Stimulated activated CD4-positive, alpha-beta T cell treated with anti-CD3 and anti-CD28 coated beads, Interleukin-2, amount 100 ng/mL, for 48 hours (primary cell): ENCODE data around the gene PIAS3.
"Not testable (repeated sequence)": the region's sequence is repeated elsewhere in the genome, so short reads cannot be mapped to it uniquely, and the experiment has no call there.

Experiments used
- DNase-seq, 2 donors: peaks; one replicate each; pipeline ENCODE4 v3.0.0-alpha.2; 2020

PIAS3 gene

DNA sequence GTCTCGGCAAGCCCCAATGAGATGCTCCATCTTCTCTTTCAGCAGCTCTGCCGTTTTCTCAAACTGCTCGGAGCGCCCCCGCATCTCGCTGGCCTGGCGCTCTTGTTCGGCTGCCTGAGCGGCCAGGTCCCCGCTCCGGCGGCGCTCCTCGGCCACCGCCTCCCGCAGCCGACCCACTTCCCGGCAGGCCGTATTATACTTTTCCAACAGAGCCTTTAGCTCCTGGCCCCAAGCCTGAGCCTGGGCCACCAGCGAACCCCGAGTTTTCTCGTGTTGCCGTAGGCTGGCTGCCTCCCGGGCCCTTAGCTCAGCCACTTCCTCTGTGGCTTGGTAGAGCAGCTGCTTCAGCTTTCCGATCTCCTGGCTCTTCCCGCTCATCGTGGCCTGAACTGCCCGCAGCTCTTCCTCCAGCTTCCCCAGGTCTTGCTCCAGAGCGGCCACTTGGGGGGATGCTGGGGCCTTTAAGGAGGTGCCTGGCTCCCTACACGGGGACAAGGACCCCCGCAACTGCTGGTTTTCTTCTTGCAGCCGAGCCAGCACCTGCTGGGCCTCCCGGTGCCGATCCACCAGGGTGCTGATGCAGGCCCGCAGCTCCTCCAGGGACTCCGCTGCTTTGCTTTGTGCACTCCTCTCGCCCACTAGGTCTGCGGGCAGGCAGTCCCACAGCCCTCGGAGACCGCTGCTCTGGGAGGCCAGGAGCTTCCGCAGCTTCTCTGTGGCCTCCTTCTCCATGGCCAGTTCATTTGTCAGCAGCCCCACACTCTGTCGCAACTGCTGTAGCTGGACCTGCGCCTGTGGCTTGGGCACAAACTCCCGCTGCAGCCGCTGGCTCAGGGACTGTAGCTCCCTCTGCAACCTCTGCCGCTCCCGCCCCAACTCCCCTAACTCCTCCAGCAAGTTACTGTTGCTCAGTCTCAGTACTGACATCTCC lies 13.4 kb upstream of the PIAS3 start:
- DNase-seq: peak; percentile 28 to 30

DNA sequence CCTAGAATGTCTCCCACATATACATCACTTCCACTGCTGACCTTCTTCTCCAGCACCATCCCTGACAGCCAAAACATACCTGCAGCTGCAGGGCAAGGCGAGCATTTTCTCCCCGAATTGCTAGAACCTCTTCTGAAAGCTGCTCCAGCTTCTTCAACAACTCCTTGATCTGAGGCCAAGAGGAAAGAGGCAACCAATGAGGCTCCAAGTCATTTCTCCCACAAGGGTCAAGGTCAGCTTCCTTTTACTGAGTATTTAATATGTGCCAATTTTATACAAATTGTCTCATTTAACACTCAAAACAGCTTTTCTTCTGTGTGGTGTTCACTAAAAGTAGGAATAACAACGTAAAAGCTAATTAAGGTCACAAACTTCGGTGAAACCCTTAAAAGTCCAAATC lies 9.4 kb upstream of the PIAS3 start:
- DNase-seq: no peak

DNA sequence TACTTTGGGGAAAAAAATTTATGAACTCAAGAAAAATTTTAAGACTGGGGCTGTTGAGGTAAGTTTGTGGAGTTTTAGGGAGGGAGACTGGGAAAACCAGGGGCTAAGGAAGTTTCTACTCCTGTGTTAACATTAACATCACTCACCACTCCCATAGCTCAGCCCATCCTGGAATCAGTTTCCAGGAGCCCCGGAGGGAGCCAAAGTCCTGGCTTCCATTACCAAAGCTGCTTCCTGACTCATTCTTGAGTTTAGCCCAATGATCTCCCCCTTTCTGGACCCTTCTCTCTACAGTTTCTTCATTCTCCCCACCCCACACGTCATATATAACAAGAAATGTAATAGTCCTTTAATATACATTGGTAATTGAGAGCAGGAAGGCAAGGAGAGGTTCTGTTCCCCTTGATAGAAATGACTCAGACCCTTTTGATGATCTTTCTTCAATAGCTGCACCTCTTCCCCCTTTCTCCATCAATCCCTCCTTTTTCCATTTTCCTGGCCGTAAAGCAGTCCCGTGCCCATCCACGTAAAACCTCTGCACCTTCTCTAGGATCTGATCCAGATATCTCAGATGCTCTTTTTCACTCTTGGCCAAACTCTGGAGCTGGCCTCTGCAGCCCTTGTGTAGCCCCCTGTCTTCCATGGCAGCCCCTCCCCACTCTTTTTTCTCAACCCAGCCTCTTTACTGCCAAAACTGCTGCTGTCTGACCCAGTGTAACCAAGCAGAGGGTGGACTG lies 4.6 kb upstream of the PIAS3 start:
- DNase-seq: no peak

DNA sequence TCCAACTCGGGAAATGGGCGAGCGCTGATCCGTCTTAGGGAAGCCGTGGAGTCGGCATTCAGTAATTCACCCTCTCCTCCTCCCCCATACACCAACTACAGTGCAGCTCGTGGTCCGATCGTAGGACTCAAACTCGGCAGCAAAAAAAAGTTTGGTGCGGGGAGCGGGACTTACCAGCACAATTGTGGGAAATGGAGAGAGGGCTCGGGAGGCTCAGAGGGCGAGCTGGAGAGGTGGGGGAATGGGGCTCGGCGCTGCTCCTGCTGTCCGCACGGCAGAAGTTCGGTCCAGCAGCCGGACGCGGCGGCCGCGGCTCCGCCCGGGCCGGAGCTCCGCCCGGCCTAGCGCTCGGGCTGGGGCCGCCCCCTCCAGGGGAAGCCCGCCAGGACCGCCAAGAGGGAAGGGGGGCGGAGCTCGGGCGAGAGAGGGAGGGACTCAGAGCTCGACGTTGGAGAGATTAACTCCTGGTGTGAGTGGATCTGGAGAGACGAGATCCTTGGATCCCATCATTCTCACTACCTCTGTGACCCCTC lies 676 bp upstream of the PIAS3 start:
- peak; percentile 64 to 71 for DNase-seq

DNA sequence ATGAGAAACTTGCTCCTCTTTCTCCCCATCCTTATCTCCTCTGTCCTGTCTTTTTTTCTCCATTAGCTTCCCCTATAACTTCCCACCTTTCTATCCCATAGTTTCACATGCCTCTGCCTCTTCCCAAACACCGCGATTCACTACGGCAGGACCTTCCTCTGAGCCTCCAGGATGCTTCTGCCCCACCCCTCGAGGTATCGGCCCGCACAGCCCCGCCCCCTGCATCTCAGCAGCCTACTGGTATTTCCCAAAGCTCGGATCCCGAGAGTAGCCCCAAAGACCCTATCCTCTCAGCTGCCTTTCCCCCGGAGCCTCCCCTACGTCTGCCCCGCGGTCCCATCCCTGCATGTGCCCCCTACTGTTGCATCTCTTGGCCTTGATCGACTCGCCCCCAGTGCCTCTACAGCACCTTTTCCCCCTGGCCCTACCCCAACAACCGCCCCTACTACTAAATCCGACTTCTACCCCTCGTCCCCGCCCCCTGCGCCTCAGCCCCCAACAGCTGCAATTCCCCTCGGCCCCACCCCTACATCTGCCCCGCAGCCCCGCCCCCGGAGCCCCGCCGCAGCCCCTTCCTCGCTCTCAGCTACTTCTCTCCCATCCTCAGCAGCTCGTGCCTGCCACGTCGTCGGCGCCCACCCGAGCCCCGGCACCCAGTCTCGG lies 512 bp downstream of the PIAS3 start:
- peak; percentile 36 to 43 for DNase-seq

DNA sequence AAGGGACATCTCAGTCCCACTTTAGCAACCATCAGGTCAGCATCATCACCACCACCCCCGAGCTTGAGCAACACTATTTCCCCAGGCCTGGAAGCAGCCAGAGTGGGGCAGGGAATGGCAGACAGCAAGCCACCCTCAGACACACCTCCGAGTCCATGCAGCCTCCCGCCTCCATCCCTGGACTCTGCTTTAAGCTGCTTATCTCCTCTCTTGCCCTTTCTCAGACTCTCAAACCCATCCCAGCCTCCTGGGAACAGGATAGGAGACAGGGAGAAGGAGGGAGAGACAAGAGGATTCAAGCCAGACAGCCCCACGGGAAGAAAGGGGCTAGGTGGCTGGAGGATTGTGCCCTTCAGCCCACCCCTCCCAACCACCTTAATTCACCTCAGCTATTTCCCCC lies 1.7 kb downstream of the PIAS3 start:
- DNase-seq: no peak

DNA sequence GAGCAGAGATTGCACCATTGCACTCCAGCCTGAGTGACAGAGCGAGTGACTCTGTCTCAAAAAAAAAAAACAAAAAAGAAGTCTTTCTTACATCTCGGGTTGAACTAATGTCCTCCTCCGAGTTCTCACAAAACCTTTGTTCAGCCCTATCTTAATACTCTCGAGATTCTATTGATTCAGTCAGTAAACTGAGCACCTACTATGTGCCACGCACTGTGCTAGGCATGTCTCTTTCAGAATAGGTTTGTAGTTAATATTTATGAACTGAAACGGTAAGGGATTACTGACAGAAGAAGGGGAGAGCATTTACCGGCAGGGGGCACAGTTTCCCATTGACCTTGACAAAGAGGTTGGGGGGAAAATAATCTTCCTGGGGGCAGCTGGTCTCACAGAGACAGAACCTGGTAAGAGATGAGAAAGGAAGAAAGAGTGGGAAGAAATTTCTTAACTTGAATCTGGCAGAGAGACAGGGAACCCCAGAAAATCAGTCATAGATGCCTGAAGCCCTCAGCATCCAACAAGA lies 3.4 kb downstream of the PIAS3 start:
- no peak for DNase-seq

DNA sequence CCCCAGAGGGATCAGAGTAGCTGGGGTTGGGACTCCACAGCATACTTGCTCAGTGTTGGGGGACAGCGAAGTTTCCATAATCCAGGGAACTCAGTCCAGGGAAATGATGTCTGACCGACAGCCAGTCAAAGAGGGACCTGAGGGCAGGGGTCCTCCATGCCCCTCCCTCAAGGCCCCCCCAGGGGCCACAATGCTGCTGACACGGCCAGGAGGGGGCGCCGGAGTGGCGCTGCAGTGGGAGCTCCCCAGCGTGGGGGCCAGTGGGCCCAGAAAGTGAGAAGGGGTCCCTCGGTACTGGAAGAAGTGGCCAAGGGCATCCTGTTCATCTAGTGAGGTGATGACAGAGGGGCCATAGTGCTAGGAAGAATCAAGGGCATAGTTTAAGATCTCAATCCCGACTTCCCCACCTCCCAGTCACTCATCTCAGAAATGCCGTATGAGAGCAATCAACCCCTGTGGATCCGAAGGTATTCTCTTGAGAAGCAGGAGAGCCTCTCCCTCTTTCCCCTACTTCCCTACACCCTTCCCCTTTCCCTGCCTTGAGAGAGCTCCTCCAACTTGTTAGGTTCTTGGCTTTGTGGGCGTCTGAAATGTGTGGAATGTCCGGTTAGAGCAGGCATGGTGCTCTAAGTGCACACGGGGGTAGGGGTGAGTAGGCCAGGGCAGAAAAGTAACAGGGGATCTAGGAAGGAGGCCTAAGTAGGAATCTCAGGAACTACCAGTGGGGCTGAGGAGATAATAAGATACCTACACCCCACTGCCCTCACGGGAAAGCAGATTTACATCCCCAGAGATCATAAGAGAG lies 9.3 kb downstream of the PIAS3 start:
- DNase-seq: no peak

DNA sequence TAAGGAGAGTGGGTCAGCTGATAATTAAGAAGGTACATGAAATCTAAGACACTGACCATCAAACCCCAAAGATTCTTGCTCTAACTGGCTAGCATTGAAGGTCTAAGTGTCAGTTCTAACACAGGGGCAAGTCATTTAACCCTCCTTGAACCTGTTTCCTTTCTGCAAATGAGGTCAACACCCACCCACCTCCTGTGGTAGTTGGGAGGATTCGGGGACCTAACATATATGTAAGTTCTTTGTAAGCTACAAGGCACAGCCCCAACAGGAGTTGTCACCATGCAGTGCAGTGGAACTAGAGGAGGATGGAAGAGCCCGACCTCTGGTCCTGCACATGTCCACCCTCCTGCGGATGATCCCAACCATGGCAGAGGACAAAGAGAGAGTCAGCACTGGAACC lies 11.1 kb downstream of the PIAS3 start:
- no peak for DNase-seq

DNA sequence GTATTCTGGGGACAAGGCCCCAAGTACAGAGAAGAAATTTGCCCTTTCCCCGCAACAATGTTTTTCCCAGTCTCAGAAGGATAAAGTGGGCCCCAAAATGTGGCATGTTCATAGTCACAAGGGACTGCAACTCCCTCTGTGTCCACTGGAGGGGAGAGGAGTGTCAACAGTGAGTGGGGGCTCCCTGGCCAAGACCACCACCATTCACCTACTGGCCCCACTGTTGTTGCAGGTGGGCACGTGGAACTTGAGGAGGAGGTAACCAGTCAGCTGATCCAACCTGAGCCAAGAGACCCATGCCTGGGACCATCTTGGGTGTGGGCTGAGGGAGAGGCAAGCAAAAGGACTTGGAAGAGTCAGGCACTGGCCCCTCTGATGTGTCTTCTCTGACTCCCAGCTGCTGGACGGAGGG lies 12.7 kb downstream of the PIAS3 start:
- no peak for DNase-seq

DNA sequence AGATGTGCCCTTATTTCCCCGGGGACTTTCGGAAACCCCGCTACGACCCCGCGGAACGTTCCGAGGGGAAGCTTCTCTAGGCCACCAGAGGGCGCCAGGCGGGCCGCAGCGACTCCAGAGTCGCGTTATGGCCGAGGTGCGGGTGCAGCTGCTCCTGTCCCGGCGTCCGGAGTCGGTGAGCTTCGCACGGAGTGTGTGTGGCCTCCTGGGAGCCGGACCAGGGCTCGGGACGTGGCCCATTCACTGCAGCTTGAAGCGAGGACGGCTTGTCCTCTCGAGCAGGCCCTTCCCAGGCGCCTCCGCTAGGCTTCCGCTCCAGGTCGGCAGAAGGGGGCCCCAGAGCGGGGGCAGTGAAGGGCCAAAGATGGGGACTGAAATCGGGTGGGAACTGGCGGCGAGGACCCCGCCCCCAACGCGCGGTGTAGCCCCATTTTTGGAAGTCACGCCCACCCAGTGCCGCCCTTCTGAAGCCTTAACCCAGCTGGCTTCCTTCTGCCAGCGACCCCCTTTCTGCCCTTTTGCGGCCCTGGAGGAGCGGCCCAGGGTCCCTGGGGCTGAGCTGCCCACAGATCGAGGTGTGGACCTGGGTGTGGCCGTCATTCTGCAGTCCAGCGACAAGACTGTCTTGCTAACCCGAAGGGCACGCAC lies 13.2 kb downstream of the PIAS3 start, which contains the start of gene NUDT17:
TSS of gene NUDT17 (plus strand) at position 117 of the 648 bp plus-strand sequence. CDS start at position 128, 11 bp downstream.
- DNase-seq: peak; percentile 78 to 79

DNA sequence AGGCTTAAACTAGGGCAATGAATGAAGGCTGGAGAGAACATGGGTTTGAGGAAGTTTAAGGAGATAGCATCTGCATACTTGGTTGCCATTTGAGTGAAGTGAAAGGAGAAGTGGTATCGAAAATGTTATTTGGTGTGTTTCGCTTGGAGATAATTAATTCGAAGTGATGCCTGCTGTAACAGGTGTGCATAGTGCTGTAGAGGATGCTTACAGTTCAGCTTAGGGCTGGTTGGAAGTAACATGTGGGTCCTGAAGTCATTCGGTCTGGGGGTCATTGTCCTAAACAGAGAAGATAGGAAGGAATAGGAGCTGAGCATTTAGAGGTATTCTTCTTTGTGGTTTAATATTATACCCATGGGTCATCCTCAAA lies 13.8 kb downstream of the PIAS3 start:
- DNase-seq: no peak

DNA sequence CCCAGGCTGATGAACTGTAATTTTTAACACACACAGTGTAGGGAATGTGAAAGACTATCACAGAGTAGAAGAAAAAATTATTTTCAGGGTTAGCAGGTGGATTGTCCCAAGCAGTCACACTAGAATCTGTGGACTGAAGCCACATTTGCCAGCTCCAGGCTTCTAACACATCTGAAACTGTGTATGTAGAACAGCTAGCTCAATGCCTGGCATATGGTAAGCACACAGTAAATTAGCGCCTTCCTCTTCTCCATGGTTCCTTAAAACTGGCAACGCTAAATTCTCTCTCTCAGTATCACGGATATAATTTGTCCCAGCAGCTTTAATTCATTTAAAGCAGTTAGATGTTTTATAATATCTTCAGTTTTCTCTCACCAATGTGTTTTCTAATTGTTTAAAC lies 15.8 kb downstream of the PIAS3 start:
- DNase-seq: no peak

DNA sequence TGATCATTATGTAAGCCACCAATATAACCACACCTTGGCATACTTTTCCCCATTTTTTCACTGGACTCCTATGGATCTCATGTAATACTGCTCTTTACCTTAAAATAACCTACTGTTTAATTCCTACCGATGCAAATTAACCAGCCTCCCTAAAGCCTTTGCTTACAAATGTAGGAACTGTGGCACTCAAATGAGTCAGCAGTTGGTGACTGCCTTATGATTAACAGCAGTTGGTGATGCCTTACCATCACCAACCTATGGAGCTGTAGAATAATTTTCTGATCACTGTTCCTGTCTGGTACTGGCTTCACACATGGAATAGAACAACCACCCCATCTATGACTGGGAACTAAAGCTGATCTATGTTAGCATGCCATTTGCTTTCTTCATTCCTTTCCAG lies 21.2 kb downstream of the PIAS3 start:
- DNase-seq: no peak

DNA sequence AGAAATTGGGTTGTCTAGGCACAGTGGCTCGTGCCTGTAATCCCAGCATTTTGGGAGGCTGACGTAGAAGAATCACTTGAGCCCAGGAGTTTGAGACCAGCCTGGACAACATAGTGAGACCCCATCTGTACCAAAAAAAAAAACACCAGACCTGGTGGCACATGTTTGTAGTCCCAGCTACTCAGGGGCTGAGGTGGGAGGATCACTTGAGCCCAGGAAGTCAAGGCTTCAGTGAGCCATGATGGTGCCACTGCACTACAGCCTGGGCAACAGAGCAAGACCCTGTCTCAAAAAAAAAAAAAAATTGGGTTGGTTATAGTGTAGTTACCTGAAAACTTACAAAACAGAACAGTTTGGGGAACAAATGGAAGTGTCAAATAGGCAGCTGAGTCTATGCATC lies 28.1 kb downstream of the PIAS3 start:
- DNase-seq: not testable (repeated sequence)

DNA sequence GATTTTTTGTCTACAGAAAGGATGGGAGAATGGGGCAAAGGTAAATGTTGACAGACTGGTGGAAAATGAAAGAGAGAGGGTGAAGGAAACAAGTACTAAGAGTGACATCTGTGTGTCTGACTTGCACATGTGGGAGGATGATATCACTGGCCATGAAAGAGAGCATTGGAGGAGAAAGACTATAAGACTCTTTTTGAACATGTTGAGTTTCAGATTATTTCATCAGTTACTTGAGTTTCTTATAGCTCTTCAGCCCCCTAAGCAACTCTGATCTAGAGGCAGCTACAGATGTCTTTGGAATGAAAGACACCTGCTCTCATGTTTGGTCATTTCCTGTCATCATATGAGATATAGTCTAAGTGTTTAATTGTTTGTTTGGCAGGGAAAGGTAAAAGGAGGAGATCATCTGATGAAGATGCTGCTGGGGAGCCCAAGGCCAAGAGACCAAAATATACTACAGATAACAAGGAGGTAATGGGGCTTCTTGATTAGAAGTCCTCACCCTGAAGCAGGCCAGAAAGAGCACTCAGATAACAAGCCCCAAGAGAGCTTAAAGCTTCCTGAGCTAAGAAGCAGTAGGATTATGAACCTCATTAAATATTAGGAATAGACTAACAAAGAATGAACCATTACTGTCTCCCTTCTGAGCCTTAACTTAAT lies 30.4 kb downstream of the PIAS3 start:
- no peak for DNase-seq

DNA sequence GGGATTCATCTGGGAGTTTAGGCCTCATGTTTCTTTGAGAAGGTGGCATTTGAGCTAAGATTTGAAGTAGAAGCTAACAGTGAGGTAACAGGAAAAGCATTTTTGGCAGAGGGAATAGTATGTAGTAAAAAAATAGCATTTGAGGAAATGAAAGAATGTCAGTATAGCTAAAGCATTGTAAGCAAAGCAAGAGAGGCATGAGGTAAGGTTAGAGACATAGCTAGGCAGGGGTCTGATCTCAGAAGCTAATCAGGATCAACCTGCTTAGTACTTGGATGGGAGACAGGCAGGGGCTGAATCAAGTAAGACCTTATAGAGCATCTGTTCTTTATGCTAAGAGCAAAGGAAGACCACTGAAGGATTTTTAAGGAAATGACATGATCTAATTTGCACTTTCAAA lies 30.9 kb downstream of the PIAS3 start:
- no peak for DNase-seq

DNA sequence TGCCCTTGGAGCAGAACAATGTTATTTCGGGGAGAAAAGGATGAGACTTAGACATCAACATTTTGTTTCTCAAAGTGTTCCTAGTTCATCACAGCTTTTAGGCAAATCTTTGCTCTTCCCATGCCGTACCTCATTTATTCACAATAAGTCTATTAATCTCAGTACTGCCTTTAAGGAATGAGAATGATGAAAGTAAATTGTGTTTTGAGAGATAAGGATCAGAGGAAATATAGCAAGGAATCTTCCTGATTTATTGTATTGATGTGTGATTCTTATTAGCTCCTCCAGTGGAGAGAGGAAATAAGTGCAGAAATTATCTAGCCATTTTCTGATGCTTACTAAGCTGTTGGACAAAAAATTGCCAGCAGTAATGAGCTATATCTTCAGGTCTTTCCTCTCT lies 32.9 kb downstream of the PIAS3 start:
- no peak for DNase-seq

DNA sequence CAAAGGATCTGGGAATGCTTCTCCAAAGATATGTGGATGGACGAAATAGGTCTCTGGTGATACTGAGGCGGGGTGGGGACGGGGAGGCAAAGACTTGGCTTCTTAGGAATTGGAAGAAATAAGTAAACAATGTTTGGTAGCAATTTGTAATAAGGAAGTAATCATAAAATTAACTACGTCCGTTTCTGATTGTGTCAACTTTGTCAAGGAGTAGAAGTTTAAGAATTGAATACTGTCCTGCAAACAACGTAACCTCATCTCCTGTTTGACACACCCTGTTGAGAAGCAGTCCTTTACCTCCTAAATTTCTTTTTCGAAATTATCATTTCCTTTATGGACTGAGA lies 34.4 kb downstream of the PIAS3 start:
- no peak for DNase-seq

DNA sequence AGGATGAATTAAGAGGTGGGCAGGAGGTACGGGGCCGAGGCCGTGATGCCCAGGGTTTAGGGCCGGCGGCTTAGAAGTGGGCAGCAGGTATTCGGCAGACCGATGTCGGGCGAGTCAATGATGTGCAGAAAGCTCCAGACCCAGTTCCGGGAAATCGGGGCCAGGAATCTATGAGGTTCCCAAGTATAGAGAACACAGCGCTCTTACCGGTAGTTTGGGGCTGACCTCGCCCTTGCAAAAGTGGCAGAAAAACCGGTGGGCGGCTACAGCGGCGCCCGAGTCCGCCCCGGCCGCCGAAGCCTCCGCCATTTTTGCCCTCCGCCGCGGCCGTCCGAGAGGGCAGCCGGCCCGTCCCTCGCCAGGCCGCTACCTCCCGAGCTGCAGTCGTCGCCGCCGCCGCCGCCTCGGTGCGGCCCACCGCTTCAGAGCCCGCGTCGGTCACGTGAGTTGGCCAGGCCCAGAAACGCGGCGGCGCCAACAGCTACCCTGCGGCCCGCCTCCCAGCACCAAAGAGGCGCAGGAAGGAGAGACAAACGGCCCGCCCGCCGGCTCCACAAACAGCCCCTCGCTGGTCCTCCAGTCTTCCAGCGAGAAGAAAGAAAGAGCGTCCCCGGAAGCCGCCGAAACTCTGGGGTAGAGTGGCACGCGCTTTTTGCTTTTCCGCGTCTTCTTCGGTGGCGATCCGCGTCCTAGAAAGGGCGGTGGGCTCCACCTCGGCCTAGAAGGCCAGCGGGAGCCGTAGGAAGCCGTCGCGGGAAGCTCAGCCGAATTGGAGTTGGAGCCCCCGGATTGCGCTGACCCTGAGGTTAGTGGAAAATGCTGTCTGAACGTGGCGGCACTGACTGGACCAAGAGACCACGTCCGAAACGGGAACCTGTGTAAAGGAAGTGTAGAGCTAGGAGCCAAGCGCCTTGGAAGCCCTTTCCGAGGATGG lies 35.0 kb downstream of the PIAS3 start, which contains the start of the genes POLR3C and RNF115:
TSS of gene POLR3C (plus strand) at position 636 of the 934 bp plus-strand sequence. CDS start 1,577 bp downstream, outside the sequence.
TSS of gene RNF115 (minus strand) at position 531 of the 934 bp plus-strand sequence. CDS start at position 309, 222 bp downstream.
- peak; percentile 68 to 74 for DNase-seq
